Amniotic epithelial cell (primary cell): ENCODE data around the gene CLIC5.

ENCODE experiments used
- DNase-seq: peaks from one replicate; pipeline ENCODE4 v3.0.0-alpha.2; 2010; ENCODE audit warnings: low read depth

CLIC5 gene

DNA sequence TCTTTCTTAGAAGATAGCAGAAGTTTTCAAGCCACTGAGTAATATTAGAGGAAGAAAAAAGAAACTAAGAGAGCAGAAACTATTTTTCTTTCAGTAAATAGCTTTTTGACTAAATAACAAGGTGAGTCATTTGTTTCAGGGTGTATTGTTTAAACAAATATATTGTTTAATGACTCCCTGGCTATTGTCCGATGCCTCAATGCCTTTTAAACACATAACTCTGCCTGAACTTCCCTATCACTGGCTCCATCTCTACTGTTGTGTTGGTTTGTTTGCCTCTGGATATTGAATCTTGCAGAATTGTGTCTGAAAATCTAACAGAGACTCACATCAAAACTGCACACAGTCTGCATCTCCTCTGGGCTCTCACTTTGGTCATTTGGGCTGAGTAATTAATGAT lies 19.6 kb upstream of the CLIC5 start:
- no peak for DNase-seq

DNA sequence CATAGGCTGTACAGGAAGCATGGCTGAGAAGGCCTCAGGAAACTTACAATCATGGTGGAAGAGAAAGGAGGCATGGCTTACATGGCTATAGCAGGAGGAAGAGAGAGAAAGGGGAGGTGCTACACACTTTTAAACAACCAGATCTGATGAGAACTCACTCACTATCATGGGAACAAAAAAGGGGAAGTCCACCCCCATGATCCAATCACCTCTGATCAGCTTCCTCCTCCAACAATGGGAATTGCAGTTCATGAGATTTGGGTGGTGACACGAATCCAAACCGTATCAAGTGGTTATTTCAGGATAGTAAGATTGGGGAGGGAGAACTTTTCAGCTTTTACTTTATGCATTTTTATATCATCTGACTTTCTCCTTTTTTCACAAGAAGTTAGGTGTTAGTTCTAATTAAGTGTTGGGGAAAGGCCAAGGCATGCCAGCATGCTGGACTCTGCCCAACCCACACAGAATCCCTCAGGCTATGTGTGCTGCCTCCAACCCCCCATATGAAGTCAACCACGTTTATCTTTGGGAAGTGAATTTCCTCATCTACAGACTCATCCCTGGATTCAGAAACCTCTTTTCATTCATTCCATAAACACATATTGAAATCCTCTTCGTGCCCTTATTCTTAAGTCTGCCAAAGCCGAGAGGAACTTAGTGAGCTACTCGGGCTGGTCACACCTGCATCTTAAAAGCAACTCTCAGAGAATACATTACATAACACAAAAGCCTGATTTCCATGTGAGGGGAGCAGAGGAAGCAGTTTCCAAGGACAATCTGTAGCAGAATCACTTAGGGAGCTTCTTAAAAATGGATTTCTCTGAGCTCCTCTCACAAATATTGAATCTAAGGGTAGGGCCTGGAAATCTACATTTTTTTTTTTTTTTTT lies 16.7 kb upstream of the CLIC5 start:
- DNase-seq: no peak

DNA sequence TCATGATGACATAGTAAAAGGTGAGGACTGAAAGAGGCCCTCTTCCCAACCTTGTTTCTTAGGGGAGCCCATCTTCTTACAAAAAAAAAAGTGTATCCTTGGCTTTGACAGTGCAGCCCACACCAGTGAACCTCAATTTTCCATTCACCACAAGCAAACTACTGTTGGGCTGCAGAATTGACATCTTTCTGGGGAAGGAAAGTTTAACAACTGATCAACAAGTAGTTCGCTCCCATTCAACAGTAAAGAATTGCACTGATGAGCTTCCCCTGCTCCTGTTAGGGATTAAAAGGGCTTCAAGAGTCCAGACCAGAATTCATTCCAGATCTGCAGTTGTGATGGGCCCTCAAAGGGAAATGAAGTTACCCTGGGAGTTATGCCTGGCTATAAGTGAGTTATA lies 13.9 kb upstream of the CLIC5 start:
- DNase-seq: no peak

DNA sequence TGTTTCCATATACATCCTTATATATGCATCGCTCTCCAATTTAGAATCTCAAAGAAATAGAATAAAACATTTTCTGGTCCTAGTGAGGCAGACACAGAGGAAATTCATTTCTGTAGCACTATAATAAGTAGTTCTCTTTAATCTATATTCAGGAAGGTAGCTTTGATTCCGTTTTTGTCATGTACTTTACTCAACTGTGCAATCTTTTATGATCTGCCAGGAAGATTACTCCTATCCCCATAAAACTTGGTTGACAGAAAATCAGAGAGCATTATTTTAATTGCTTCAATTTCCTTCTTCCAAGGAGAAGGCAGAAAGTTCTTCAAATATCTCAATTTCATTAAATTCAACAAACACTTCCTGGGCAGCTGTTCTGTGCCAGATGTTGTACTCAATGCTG lies 10.6 kb upstream of the CLIC5 start:
- DNase-seq: no peak

DNA sequence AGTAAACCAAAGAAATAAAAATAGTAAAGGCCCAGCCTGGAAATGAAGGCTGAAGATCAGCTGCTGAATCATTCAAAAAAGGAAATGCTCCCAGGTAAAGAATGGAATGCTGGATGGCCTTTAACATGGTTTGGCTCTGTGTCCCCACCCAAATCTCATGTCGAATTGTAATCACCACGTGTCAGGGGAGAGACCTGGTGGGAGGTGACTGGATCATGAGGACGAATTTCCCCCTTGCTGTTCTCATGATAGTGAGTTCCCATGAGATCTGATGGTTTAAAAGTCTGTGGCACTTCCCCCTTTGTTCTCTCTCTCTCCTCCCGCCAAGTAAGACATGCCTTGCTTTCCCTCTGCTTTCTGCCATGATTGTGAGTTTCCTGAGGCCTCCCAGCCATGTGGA lies 9.9 kb upstream of the CLIC5 start:
- DNase-seq: no peak

DNA sequence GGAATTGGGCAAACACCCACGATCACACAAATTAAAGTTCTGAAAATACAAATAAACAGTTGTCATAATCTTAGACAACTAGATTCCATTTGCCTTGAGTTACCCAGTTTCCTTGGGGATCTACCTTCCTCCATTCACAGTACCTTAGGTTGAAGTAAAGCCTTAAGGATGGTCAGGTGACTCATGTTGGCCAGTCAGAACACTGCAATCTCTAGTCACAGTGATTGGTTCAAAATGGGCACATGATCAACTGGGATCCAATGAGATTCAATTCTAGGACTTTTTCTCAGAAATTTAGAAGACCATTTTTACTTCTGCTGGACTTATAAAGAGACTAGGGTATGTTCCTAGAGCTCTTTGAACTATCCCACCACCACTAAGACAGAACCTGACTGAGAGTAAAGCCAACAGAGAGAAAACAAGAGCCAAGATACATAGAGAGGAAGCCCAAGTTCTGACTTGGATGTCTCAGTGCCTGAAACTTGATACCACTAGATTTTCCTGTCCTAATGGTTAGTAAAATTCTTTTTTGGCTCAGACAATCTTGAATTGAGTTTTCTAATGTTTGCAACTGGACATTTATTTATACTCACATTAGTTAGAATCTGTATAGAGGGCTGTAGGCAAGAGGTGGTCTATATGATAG lies 8.6 kb upstream of the CLIC5 start:
- DNase-seq: no peak

DNA sequence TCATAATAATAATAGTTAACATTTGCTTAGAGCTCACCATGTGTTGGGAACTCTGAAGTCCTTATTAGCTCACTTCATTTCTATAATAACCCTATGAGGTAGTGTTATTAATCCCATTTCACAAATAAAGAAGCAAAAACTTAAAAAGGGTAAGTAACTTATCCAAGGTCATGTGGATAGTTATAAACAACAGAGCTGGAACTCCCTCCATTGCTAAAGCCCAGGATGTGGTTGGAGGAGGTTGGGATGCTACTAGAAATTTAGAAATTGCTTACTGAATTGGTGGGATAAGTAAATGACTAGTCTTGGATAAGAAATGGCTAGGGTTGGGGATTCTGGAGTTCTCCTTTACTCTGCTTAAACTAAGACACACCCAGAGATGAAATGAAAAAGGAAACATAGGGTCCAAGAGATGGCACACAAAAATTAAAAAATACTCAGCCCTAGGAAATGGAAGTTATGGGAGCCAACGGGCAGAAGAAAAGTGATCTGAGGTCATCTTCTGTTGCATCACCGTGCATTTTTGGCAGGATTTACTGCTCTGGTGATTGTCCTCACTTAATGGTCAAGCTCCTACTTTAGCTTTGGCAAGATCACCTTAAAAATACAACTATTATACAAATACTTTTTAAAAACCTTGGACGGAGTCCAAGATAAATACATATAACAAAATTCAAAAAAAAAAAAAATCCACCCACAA lies 7.7 kb upstream of the CLIC5 start:
- peak; percentile 10 for DNase-seq

DNA sequence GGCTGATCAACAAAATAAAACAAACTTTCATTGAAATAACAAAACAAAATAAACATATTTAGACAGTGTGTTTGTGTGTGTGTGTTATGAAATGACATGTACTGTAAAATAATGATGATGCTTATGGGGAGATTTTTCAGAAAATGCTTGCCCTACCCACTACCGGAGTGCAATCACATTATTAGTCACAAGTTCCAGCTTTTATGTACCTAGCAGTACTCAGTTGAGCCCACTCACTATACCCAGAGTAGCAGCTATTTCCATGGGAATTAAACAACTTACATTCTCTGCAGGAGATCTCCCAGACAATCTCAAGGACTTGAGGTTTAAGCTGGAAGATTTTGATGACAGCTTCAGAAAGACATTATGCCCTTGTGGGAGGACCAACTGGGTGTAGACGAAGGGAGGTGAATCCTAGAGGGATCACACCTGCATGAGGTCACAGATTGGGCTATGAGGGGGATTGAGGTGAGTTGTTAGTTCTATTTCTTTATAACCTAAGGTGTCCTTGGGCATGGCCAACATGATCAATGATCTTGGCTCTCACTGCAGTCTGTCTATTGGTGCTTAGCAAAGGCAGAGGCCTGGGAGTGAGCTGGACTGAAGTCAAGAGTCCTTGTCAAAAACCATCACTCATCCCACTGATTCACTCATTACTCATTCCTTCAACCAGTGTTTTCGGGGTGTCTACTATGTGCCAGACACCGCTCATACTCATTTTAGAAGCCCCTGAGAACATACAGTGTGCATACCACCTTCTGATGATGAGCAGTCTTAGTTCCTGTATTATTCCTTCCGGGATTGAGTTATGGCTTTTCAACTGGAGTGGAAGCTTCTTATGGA lies 6.7 kb upstream of the CLIC5 start:
- DNase-seq: no peak

DNA sequence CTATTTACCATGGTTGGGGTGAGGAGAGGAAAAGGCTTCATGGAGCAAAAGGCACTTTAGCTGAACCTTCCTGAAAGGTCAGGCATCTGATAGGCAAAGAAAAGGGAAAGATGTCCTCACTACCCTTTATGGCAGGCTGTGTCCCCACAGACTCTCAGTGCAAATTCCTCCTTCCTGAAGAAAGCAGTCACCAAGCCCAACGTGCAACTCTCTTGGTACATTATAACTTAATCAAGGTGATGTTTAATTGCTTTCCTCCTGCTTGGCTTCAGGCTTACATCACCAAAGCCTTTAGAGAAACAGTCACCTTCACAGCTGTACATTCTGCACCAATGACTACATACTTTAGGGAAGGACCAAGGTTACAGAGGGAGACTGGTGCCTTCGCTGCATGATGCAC lies 2.1 kb upstream of the CLIC5 start:
- DNase-seq: no peak

DNA sequence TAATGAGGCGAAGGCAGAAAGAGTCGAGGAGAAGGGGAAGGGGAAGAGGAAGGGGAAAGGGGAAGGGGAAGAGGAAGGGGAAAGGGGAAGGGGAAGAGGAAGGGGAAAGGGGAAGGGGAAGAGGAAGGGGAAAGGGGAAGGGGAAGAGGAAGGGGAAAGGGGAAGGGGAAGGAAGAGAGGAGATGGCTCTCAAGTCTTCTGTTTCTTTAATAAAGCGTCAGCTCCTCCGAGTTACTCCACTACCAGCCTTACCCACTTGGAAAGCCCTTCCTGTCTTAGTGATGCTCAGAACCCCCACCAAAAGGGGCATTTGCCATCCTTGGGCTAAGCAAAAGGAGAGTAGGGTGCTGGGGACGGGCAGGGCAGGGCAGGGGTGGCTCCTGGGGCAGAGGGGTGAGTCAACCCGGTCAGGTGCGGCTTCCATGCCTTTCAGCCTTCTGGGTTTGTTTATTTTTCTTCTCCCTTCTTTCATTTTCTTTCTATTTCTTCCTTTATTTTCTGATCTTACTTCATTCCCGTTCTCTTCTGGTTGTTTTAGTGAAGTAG lies 476 bp upstream of the CLIC5 start:
- DNase-seq: no peak

DNA sequence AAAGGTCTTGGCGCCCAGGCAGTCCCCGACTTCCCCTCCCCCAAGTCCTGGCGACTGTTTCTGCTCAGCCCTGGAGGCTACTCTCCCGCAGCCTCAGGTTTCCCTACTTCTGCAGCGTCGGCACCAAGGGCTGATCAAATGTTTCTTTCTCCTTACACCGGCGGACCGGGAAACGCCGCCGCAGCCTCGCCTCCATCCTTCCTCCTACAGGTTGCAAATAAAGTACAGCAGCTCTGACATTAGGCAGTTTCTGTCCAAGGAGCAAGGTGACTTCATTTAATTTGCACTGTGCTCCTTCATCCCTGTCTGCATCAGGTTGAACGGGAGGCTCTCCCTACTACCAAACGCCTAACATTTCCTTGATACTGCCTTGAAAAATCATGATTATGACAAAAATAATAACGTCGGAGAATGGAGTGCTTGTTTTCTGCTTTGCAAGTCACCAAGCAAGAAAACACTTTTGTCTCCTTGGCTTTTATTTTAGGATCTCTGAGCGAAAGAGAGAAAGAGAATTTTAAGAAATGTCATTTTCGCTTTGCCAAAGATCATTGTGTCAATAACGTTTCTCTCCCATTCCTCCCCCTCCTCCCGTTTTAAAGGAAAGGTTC lies 1.0 kb downstream of the CLIC5 start:
- DNase-seq: no peak

DNA sequence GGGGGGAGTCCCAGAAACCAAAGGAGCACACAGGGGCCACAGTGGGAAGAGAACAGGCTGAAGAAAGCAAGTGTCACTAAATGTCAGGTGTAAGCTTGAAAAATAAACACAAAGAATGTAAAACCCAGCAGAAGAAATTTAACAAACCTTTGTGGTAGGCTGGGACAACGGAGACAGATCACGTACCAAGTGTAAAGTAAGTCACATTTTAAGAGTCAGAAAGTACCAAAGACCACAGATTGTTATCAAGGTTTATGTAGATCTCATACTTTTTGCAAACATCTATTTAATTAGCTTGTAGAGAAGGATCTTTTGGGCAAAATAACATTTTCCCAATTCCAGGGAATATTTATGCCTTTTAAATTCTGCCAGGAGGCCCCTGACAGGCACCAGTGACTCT lies 1.6 kb downstream of the CLIC5 start:
- DNase-seq: no peak

DNA sequence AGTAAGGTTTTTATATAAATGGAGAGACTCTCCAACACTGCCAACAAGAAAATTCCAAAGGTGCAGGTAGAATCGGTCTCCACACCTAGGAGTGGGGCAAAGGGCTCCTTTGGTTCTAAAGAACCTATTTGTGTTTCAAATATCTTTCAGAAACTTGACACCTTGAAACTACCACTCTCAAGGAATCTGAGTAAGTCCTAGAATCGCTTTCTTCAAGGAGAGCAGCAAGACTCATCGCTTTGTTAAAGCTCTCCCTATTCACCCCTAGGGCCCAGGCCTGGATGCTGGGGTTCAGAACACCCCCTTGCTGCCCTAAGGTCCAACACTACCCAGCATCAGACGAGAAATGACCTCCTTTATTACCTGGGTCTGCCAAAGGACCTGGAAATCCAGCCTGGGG lies 2.0 kb downstream of the CLIC5 start:
- DNase-seq: no peak

DNA sequence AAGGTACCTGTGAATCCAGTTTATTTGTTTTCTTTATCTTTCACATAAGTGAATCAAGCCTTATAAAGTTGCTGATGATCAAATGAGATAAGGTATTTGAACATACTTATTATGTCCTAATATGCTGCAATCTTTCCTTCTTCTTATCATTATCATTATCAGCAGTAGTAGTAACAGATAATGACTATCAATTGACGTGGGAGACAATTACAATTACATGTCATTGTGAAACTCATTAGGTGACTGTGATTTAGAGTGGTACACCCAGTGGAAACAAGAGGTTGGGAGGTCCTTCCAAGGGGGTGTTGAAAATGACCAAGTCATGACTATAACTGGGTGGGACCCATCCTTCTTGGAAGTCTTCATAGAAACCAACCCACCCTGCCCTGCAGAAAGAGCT lies 2.8 kb downstream of the CLIC5 start:
- DNase-seq: no peak

DNA sequence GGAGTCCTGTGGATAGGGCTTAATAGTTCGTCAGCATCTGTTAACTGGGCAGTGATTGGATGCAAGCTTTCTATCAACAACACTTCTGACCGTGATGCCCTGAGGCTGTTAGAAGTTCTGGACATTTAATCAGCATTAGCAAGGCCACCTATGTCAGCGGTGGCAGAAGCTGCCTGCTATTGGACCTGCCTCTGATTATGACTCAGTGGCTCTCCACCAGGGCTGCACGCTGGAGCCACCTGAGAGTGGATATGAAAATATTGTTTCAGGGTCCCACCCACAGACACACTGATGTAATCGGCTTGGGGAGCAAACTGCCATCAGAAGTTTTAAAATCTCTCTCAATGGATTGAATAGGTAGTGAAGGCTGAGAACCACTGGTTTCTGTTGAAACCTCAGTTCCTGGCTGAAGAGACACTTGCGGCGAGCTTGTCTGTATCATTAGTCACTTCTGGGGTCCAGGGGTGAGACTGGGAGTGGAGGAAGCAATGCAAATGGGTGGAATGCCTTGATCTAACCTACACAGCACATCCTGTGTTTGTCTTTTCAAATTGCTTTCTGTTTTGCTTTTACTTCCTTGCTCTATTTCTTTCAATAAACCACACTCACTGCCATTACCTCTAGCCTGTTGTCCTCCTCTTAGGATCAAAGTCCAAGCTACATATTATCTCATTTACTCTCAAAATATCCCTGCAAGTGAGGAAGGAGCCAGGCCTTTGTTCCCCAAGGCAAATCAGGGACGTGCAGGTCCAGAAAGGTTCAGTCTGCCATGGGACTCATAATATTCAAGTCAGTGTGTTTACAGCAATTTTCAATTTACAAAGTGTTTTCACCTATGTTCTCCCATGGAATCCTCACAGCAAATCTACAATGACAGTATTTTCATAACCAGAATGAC lies 4.2 kb downstream of the CLIC5 start:
- DNase-seq: no peak

DNA sequence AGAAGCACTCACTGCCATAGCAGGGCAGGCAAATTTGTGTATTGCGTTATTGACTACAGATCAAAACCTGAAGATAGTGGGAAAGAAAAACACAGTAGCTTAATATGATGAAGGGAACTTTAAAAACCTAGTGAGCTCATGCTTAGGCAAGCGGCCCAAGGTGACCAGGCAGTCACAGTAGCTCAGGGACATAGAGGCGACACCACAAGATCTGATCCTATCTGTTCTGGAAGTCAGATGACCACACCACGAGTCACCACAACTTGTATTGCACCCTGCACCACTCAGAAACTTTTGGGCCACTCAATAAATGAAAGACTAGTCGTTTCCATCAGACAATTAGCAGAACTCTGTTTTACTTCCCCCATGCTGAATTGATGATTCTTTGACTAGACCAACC lies 4.9 kb downstream of the CLIC5 start:
- DNase-seq: no peak

DNA sequence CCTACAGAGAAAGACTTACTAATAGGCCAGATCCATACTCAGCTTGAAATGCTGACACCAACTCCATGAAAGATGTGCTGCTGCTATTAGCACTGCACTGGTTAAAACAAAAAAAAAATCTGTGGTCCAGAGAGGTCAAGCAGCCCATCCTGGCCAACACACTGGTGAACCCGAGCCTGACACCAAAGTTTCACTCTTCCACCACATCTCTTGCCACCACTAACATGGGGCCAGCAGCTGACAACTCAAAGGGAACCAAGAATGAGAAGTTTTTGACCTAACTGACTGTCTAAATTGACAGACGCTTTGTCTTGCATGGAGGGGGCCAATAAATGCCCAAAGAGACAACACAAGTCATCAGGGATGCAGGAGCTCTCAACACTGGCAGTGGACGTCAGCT lies 5.4 kb downstream of the CLIC5 start:
- no peak for DNase-seq

DNA sequence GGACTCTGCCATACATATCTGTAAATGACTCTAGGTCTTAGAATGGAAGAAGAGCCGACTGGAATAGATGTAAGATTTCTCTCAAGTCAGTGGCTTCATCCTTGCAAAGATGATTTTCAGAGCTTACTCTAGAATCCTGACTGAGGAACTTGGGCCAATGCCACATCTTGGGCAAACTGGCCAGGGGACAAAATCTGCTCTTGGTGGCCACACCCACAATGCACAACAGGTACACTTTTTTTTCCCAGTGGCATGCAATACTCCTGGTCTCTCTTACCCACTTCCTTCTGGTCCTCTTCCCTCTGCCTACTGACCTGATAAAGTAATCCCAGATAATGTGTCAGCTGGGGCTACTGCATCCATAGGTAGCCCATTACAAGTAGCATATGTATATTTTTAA lies 13.4 kb downstream of the CLIC5 start:
- DNase-seq: no peak

DNA sequence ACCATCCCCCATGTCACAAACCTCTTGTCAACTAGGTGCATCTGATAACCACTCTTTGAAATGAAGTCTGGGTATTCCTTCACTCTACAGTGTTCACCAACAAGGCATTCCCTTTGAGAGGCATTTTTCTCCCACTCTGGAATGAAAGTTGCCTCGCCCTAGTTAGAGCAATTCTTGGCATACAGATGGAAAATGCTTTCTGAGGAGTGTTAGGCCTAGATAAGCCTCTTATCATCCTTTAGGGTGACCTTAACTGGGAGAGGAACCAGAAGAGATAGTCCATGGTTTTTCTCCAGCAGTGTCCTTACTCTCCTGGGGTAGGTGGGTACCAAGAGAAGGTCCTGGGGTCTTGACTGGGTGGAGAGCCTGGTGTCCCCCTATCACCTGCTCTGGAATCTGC lies 14.8 kb downstream of the CLIC5 start:
- no peak for DNase-seq

DNA sequence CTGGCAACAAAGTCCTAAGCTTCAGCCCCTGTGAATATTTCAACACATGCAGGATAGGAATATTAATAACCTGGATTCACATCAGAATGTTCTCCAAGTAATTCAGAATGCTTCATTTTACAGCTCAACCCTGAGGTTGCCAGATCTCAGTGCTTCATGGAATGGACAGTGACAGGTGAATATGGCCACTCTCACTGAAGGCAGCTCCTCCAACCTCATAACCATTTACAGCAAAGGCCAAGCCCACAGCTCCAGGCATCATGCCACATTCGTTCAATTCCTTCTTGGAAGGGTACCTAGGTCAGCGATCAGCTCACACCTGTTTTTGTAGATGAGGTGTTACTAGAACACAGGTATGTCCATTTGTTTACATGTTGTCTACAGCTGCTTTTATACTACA lies 17.1 kb downstream of the CLIC5 start:
- DNase-seq: no peak
